Measurements from ENCODE around the gene GPC2.
"Not testable (repeated sequence)": the region's sequence is repeated elsewhere in the genome, so short reads cannot be mapped to it uniquely, and the experiment has no call there.

The GPC2 gene, protein sequence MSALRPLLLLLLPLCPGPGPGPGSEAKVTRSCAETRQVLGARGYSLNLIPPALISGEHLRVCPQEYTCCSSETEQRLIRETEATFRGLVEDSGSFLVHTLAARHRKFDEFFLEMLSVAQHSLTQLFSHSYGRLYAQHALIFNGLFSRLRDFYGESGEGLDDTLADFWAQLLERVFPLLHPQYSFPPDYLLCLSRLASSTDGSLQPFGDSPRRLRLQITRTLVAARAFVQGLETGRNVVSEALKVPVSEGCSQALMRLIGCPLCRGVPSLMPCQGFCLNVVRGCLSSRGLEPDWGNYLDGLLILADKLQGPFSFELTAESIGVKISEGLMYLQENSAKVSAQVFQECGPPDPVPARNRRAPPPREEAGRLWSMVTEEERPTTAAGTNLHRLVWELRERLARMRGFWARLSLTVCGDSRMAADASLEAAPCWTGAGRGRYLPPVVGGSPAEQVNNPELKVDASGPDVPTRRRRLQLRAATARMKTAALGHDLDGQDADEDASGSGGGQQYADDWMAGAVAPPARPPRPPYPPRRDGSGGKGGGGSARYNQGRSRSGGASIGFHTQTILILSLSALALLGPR

GRCh38 chr7:100177045-100178001, at the start of gene GPC2, which contains the start of gene STAG3:
TSS of gene GPC2 (minus strand) at chr7:100177381. CDS start at chr7:100177199, 182 bp downstream.
TSS of gene STAG3 (plus strand) at chr7:100177918. CDS start at chr7:100180557, 2,639 bp downstream.
- DNase-seq (ENCODE audit: low read depth): peak; percentile 90

- DNase-seq (ENCODE audit: low read depth): not testable (repeated sequence)
These were observed 47.7 kb upstream of the GPC2 start for GRCh38 chr7:100224891-100225290.

DNA sequence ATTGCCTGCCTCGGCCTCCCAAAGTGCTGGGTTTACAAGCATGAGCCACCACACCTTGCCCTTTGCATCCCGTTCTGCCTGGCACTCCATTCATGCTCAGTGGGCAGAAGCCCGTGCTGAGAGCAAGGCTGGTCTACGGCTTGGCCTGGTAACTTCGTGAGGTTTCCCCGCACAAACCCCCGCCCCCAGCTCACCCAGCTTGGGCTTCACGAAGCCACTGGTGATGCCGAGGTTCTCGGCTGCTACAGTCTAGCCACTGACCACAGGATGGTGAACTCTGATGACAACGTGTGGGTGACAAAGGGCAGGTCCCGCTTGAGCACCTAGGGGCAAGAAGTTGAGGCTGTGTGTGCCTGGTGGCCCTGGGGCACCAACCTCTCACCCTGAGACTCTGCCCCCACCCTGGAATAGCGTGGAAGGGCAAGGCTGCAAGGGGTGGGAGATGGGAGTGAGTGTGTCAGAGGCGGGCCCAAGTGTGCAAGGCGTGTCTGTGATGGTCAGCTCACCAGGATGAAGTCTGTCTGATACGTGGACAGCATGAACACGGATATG, 46.3 kb upstream of the GPC2 start:
- DNase-seq (ENCODE audit: low read depth): not testable (repeated sequence)

DNA sequence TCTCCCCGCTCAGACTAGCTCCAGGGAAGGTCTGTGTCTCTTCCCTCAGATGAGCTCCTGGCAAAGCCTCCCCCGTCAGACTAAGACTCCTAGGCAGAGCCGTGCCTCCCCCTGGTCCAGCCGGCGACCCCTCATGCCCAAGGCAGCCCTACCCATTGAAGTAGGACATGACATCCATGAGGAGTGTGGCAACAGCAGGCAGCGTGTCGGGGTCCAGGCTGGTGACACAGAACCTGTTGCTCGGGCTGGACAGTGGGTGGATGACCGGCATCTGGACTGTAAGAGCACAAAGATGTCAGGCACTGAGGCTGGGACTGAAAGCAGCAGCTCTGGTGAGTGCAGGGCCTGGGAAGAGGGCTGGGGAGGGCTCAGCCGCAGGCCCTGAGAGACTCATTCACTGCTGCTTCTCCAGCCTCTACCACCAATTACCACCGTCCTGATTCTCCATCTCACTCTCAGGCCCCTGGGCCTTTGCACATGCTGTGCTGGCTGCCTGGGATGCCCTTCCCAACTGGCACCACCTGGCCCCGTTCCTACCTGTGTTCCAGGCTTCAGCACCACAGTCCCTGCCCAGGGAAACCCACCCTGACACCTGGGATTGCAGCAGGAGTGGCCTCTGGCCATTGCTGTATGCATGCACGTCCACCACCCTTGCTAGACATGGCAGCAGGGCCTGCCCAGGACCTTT, 45.4 kb upstream of the GPC2 start:
- no peak for DNase-seq (ENCODE audit: low read depth)

- no peak for DNase-seq (ENCODE audit: low read depth)
These were observed 44.7 kb upstream of the GPC2 start for GRCh38 chr7:100221767-100222444.

GRCh38 chr7:100221231-100221718, 44.1 kb upstream of the GPC2 start:
- peak; percentile 63 for DNase-seq (ENCODE audit: low read depth)

- DNase-seq (ENCODE audit: low read depth): no peak
These were observed 43.5 kb upstream of the GPC2 start for GRCh38 chr7:100220586-100221230.

GRCh38 chr7:100219801-100220585, 42.8 kb upstream of the GPC2 start, which contains the start of gene PVRIG:
TSS of gene PVRIG (plus strand) at chr7:100219949. CDS start at chr7:100219971, 22 bp downstream.
- not testable (repeated sequence) for DNase-seq (ENCODE audit: low read depth)

GRCh38 chr7:100219271-100219737, 42.1 kb upstream of the GPC2 start:
- no peak for DNase-seq (ENCODE audit: low read depth)

GRCh38 chr7:100217934-100218333, 40.8 kb upstream of the GPC2 start:
- peak; percentile 70 for DNase-seq (ENCODE audit: low read depth)

GRCh38 chr7:100215895-100216294, 38.7 kb upstream of the GPC2 start:
- no peak for DNase-seq (ENCODE audit: low read depth)

GRCh38 chr7:100214356-100214755, 37.2 kb upstream of the GPC2 start:
- DNase-seq (ENCODE audit: low read depth): not testable (repeated sequence)

GRCh38 chr7:100213672-100214071, 36.5 kb upstream of the GPC2 start:
- no peak for DNase-seq (ENCODE audit: low read depth)

DNA sequence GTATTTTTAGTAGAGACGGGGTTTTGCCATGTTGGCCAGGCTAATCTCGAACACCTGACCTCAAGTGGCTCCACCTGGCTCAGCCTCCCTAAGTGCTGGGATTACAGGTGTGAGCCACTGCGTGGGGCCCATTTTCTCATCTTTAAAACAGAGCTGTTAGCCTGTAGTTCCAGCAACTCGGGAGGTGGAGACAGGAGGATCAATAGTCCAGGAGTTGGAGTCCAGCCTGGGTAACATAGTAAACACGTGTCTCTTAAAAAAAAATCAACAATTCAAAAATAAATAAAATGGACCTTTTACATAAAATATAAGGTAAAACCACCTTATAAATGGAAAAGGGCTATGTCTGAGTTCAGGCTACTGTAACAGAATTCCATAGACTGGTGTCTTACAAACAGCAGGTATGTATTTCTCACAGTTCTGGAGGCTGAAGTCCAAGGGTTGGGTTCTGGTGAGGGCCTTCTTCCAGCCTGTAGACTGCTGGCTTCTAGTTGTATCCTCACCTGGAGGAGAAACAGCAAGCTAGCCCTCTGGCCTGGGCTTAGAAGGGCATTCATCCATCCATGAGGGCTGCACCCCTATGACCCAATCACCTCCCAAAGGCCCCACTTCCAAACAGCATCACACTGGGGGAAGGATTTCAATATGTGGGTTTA, 35.6 kb upstream of the GPC2 start:
- no peak for DNase-seq (ENCODE audit: low read depth)

DNA sequence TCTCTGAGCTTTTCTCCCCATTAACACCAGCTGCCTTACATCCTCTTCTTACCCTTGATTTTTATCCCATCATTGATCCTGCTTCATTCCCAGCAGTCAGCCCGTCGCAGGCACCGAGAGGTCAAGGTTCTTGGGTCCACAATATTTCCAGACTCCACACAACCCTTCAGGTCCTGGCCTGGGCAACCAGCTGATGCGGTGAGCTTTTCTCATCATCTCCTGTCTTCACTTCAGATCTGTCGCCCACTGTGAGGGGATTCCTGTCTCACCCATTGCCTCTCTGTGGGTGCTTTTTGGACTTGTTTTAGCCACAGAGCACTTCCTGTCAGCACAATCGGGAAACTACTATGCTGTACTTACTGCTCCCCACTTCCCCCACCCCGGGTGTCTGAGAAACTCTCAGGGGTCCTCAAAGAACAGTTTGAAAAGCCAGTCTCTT, 34.2 kb upstream of the GPC2 start:
- DNase-seq (ENCODE audit: low read depth): no peak

- DNase-seq (ENCODE audit: low read depth): no peak
These were observed 33.6 kb upstream of the GPC2 start for GRCh38 chr7:100210805-100211204.

DNA sequence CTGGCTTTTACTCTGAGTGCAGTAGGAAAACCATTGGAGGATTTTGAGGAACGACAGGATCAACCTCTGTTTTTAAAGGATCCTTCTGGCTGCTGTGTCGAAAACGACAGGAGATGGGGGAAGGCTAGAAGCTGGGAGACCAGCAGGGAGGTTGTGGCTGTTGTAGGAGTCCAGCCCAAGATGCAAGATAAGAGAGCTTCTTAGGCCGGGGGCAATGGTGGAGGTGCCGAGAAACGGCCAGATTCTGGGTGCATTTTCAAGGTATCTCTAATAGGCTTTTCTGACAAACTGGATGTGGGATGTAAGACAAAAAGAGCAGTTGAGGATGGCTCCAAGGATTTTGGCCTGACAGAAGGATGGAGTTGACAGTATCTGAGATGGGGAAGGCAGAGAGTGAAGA, 32.3 kb upstream of the GPC2 start:
- DNase-seq (ENCODE audit: low read depth): no peak

- no peak for DNase-seq (ENCODE audit: low read depth)
These were observed 31.8 kb upstream of the GPC2 start for GRCh38 chr7:100208911-100209408.

Data from stimulated activated CD8-positive, alpha-beta memory T cell treated with anti-CD3 and anti-CD28 coated beads, Interleukin-7, amount 100 ng/mL, for 24 hours (primary cell).